Adrenal gland (tissue), 12 donors: Measurements from ENCODE around the gene STX4. TPM values are rescaled to one million over a fixed set of nuclear protein-coding genes. Genes with fewer than 3 reads are reported as not detected.

Source experiments
- DNase-seq, 7 donors: peaks; one replicate each; pipeline ENCODE4 v3.0.0-alpha.2; 2019 to 2020
- H3K27ac ChIP-seq, 5 donors: fragments of 200-600 bp; sonication (generic) in 4 of 5; 1 replicate in 3 of 5; 2 replicates in 2 of 5; pipeline versions ENCODE4 v1.5.1 to v1.8.0; 2016 to 2020; ENCODE audit warnings: mild to moderate bottlenecking in 1 of 5
- H3K27me3 ChIP-seq: fragments of 200-600 bp; 2 replicates; pipeline ENCODE4 v1.8.0; 2021
- H3K36me3 ChIP-seq, 2 donors: fragments of 200-600 bp; replicated peaks in 1 of 2; 1 replicate in 1 of 2; 2 replicates in 1 of 2; pipeline versions ENCODE4 v1.5.1 to v1.8.0; 2018 to 2022
- H3K4me1 ChIP-seq, 2 donors: fragments of 200-600 bp; replicated peaks in 1 of 2; 1 replicate in 1 of 2; 2 replicates in 1 of 2; pipeline versions ENCODE4 v1.5.1 to v1.8.0; 2018 to 2021
- H3K4me3 ChIP-seq, 4 donors: fragments of 200-600 bp; sonication (generic) in 3 of 4; one replicate each; pipeline ENCODE4 v1.5.1; 2016 to 2018
- H3K9me3 ChIP-seq, 3 donors: fragments of 200-600 bp; sonication (generic) in 1 of 3; replicated peaks in 1 of 3; 1 replicate in 2 of 3; 2 replicates in 1 of 3; pipeline versions ENCODE4 v1.5.1 to v1.8.0; 2016 to 2021
- CTCF ChIP-seq, 6 experiments: fragments of 450-650 bp in 4 of 6; fragments of 200-600 bp in 2 of 6; sonication (generic) in 1 of 6; IDR thresholded peaks; 1 replicate in 5 of 6; 2 replicates in 1 of 6; pipeline versions ENCODE4 v1.5.1 to v1.8.0; 2016 to 2021; ENCODE audit warnings: antibody characterized with exemption in 6 of 6, mild to moderate bottlenecking in 2 of 6, moderate library complexity in 1 of 6
- POLR2A ChIP-seq, 2 donors: fragments of 450-650 bp; IDR thresholded peaks; one replicate each; pipeline ENCODE4 v1.6.1; 2017; ENCODE audit warnings: antibody characterized with exemption in 2 of 2, mild to moderate bottlenecking in 2 of 2, moderate library complexity in 1 of 2
- WGBS, 4 donors: extraction: QIAGEN DNeasy Blood & Tissue Kit in 2 of 4; methylation state at CpG; one replicate each; pipeline versions ENCODE4 v1.1.5 to v1.1.7; 2013 to 2017; 5-methylcytosine and 5-hydroxymethylcytosine counted together
- intact Hi-C, 2 donors: fragments of 100-400 bp; cut with DNase I; formaldehyde crosslinking; loops; one replicate each; pipeline versions ENCODE4 v1.14.1 to v1.15.0; 2022 to 2023
- polyA plus RNA-seq, 3 donors: library from polyadenylated mRNA; stranded (reverse); fragments of 200-250 nt in 2 of 3; fragments of 350-450 nt in 1 of 3; fragmentation: Illumina TruSeq in 1 of 3; extraction: RNeasy Lipid Tissue Mini Kit (QIAGEN cat#74804) in 1 of 3; gene quantifications; one replicate each; pipeline ENCODE4 v1.2.3, GENCODE V29; 2013 to 2014
- total RNA-seq, 9 donors: library from RNA; depleted of rRNA in 4 of 9; stranded (reverse); fragments of >200 nt in 4 of 9; fragments of 120-200 nt in 1 of 9; fragmentation: NEBNext Ultra II Directional in 1 of 9; extraction: Animal tissue kit (Norgen Biotek cat#: 25700) in 1 of 9; gene quantifications; one replicate each; pipeline versions ENCODE4 v1.1.0 to v1.2.4, GENCODE V29; 2013 to 2023
- donor health status: healthy with polysubstance abuse.
- donor health status: Bipolar disorder and iron deficiency.
- donor health status: DM: yes; HTN: yes; CAD: no.
- donor health status: DM: no; HTN: no; CAD: no.
- donor health status: DM: no; HTN: no; CAD: no.
- donor health status: DM: yes; HTN: yes; CAD: no.

Gene STX4
- total and polyA plus RNA-seq, 12 donors: 25.0 to 225 (median 58.0) TPM

GRCh38 chr16:30985401-30986128 is 47.8 kb upstream of the STX4 start:
- 53 to 64% (median 59%) methylated on average over 11 to 20 of the region's 20 CpGs for WGBS, 4 donors
- TF ChIP-seq POLR2A (IDR thresholded peaks at IDR 0.05) (no peak), CTCF (IDR thresholded peaks at IDR 0.05) (peak in 1 of 6 experiments; percentile 47)
- peak; percentile 52 to 76 (median 74) for DNase-seq

GRCh38 chr16:30986129-30986991 is 47.0 kb upstream of the STX4 start:
- Histone ChIP-seq H3K4me3 (peak overlapping the region in 1 of 4 donors; percentile 55), H3K9me3 (no peaks in the 10 kb centered on the region), H3K36me3 (peaks cover 0 to 29% of the 10 kb centered on the region in 2 donors), H3K27ac (peak overlapping the region in 2 of 5 donors; percentile 54 to 86), H3K4me1 (peaks cover 9 to 13% of the 10 kb centered on the region in 2 donors), H3K27me3 (no peaks in the 10 kb centered on the region)
- 89 to 93% (median 90%) methylated on average over 15 to 29 of the region's 29 CpGs for WGBS, 4 donors
- TF ChIP-seq CTCF (IDR thresholded peaks at IDR 0.05): no peak
- no peak for TF ChIP-seq POLR2A (IDR thresholded peaks at IDR 0.05)
- DNase-seq: no peak
- intact Hi-C loops: loop anchor here (5.0 to 10.0 kb wide), 7 partner anchors 56 to 878 kb away; partner anchors contain the start of genes FBXL19 (in 1 of the 2), PYCARD (in 1 of the 2) and ZNF843 (in 1 of the 2)

More at GRCh38 chr16:30985401-30986128, 47.8 kb upstream of the STX4 start:
- peaks cover 9 to 13% of the 10 kb centered on the region in 2 donors for H3K4me1 ChIP-seq
- H3K9me3 ChIP-seq: no peaks in the 10 kb centered on the region
- H3K27ac ChIP-seq: peak overlapping the region in 2 of 5 donors; percentile 54 to 86
- peak overlapping the region in 2 of 4 donors; percentile 1 to 55 for H3K4me3 ChIP-seq
- H3K36me3 ChIP-seq: peaks cover 0 to 37% of the 10 kb centered on the region in 2 donors
- H3K27me3 ChIP-seq: no peaks in the 10 kb centered on the region
- intact Hi-C loops: loop anchor here (5.0 to 10.0 kb wide), 7 partner anchors 57 to 879 kb away; partner anchors contain the start of genes FBXL19 (in 1 of the 2), PYCARD (in 1 of the 2) and ZNF843 (in 1 of the 2)

- WGBS, 4 donors: 95 to 97% (median 95%) methylated on average over 17 to 30 of the region's 30 CpGs
- no peak for DNase-seq
- no peaks in the 10 kb centered on the region for H3K9me3 ChIP-seq
- H3K4me3 ChIP-seq: no peak overlapping the region
- no peaks in the 10 kb centered on the region for H3K27me3 ChIP-seq
- peaks cover 9 to 13% of the 10 kb centered on the region in 2 donors for H3K4me1 ChIP-seq
- TF ChIP-seq POLR2A (IDR thresholded peaks at IDR 0.05) (no peak), CTCF (IDR thresholded peaks at IDR 0.05) (no peak)
- intact Hi-C loops: loop anchor here (5.0 to 10.0 kb wide), 7 partner anchors 55 to 877 kb away; partner anchors contain the start of genes FBXL19 (in 1 of the 2), PYCARD (in 1 of the 2) and ZNF843 (in 1 of the 2)
- H3K36me3 ChIP-seq: peaks cover 0 to 22% of the 10 kb centered on the region in 2 donors
- H3K27ac ChIP-seq: no peak overlapping the region
Observed at GRCh38 chr16:30987581-30988190, 45.7 kb upstream of the STX4 start.
